ENCODE results near the gene PLAAT5. TPM values are rescaled to one million over a fixed set of nuclear protein-coding genes. Genes with fewer than 3 reads are reported as not detected.

PLAAT5 gene
- total RNA-seq, 1 donor from 2014 or later, result 2.3 TPM

DNA sequence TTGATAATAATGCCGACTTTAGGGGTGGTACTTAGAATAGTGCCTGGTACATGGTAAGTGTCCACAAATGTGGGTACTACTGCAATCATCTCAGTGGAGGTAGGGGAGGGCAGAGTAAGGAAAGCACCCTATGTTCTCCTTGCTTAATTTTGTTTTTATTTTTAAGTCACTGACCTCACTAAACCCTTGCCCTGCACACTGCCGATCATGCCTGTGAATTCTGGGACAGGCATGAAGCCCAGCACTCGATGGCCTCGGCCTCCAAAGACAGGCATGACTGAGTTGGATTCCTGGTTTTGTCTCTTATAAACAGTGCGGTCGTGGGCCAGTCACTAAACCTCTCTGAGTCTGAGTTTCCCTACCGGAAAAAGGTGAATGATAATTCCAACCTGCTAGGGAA, 21.8 kb upstream of the PLAAT5 start:
- DNase-seq, result no peak

DNA sequence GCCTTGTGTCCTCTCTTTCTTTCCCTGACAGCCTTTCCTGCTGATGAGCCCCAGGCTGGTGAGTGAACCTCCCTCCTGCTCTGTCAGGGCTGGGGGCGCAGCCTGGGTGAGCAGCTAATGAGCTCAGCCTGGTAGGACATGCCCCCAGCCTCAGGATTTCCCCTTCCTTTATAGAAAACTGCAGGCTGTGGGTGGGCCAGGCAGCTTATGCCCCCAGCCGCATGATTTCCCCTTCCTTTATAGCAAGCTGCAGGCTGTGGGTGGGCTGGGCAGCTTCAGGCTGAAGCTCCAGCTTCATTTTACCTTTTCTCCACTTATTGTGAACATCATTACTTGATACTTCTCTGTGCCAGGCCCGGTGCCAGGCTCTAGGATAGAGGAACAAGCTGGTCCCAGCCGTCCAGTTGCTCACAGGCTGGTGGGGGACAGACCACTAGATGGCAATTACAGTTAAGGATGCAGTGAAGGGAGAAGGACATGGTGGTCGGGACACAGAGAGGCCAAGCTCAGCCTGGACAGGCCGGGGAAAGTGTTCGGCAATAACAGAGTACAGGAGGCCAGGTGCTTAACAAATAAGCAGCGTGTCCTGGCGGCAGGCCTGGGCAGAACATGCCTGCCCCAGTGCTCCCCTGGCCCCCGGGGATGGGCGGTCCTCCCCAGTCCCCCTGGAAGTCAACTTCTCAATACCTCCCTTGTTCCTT, 20.2 kb upstream of the PLAAT5 start:
- DNase-seq, result no peak

DNA sequence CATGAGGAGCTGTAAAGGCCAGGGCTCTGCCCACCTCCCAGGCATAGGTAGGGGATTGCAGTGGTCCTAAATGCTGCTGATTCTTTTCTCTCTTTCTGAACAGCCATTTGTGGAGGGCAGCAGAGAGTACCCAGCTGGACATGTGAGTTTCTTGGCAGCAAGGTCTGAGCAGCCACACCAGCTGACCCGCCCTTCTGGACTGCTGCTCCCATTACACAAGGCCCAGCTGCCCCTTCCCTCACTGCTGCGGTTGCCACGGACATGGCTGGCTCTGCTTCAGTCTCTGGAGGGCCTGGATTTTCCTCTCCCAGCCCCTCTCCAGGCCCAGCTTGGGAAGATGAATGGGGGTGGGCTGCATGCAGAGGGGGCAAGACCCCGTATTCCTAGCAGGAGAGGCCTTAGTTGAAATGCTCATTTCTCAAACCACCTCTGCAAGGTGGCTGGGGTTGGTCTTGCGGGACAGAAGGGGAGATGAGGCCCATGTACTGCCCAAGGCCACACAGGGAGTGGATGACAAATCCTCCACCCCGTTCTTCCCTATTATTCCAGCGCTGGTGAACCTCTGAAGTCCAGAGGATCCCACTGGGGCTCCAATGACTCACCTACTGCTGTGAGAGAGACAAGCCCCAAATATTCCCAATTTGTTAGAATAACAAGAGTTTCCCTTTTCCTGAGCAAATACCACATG, 19.5 kb upstream of the PLAAT5 start:
- peak; percentile 70 for DNase-seq

DNA sequence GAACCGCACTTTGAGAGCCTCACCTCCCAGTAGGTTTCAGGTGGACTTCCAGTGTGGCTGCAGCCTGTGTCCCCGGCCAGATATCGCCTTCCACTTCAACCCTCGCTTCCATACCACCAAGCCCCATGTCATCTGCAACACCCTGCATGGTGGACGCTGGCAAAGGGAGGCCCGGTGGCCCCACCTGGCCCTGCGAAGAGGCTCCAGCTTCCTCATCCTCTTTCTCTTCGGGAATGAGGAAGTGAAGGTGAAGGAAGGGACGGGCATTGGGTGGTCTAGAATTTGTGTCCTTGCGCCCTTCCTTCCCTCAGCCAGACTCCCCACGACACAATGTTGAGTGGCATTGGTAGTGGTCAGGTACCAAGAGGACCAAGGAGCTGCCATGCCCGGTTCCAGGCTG, 17.8 kb upstream of the PLAAT5 start:
- no peak for DNase-seq

DNA sequence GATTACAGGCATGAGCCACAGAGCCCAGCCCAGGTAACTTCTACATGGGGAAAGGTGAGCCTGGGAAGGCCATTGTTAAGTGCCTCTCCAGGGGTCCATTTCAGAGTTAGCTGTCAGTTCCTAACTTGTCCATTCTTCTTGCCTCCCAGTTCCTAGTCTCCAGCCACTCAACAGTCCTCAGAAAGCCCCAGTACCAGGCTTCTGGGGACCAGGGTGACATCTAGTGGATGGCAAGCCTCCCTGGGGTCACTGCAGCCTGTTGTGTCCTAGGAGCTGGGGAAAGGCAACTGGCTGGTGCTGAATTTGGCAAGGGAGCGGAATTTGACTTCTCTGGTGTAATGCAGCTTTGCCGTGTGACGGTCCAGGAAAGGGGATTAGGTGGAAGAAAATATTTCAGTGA, 17.0 kb upstream of the PLAAT5 start:
- peak; percentile 66 for DNase-seq

DNA sequence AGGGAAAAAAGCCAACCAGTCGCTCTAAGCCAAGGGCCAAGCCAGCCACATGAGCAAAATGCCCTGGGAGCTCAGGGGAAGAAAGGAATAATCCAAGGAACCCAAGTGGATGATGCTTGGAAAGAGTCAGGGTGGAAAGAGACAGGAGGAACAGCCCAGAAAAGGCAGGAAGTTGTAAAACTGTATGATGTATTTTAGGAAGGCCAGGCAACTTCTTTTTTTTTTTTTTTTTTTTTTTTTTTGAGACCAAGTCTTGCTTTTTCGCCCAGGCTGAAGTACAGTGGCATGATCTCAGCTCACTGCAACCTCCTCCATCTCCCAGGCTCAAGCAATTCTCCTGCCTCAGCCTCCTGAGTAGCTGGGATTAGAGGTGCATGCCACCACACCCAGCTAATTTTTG, 16.5 kb upstream of the PLAAT5 start:
- DNase-seq, result no peak

DNA sequence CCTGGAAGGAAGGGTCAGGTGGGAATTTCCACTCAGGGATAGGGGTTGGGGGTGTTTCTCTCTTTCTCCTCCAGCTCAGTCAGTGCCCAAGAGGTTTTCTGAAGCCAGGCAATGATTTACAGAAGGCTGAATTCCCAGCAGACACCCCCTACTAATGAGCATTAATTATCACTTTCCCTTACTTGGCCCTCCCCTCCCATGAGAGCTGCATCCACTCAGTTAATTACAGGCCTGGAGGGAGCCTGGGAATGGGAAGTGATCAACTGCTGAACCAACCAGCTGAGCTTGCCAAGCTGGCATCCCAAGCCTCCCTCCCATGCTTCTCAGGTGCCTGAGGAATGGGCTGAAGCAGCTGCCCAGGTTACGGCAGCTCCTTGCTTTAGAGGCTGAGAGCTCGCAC, 15.9 kb upstream of the PLAAT5 start:
- no peak for DNase-seq

DNA sequence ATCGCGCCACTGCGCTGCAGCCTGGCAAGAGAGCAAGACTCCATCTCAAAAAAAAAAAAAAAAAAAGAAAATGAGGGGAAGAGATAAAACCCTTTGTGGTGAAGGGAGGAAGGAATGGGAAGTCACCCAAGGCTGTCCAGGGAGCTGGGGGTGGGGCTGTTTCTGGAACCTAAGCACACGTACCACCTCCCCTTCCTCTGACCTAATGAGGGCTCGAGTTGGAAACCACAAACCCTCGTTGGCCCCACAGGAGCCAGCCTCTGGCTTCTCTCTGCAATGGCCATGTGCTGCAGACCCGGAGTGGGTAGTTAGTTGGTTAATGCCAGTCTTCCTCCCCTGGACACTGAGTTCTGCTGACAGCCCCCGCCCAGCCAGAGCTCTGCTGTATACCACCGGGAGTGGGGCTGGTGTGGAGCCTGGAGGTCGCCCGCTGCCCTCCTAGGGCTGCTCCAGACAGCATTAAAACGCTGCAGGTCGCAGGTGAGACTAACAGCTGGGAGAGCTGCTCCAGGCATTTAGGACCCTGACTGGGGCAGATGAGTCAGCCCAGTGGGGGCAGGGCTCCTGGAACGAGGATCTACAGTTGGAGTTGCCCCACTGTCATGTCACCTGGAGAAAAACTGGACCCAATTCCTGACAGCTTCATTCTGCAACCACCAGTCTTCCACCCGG, 15.0 kb upstream of the PLAAT5 start, which contains the start of gene LGALS12:
TSS of gene LGALS12 (plus strand) at position 228 of the 672 bp plus-strand sequence. CDS start at position 603, 375 bp downstream.
- no peak for DNase-seq

DNA sequence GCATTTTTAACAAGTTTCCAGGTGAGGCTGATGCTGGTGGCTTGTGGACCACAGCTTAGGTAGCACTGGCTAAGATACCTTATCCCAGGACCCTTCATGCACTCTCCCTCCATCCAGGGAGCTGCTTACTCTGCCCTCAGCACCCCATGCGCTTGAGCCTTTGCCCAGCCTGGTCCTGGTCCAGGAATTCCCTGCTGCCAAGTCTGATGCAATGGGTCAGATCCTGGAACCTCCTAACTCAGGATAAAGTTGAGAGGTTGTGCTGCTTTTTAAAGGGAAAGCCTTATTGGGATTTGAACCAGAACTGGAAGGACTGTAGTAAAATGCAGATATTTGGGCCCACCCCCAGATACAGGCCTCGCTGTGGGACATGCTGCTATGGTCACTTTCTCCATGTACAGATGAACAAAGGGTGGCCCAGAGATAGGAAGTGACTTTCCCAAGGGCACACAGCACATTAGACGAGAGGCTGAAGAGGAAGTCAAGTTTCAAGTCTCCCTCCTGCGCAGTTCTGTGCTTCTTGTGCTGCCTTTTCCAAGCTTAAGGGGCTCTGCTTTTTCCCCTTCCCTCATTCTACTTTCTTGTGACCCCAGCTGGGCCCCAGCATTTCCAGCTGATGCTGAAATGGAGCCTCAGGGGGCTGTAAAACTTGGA, 14.1 kb upstream of the PLAAT5 start:
- no peak for DNase-seq

DNA sequence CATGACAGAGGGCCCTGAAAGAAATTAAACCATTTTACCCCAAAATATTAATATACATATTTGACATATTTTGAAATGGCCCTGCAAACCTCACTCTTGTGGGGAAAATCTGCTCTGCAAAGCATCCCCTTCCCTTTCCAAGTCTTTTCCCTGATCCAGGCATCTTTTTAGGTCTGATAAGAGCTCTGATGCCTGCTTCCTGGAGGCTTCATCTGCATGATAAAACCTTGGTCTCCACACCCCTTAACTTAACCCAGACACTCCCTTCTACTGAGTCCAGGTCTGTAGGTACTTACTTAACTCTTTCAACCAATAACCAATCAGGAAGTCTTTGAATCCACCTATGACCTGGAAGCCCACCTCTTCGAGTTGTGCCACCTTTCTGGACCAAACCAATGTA, 13.1 kb upstream of the PLAAT5 start:
- DNase-seq, result no peak

DNA sequence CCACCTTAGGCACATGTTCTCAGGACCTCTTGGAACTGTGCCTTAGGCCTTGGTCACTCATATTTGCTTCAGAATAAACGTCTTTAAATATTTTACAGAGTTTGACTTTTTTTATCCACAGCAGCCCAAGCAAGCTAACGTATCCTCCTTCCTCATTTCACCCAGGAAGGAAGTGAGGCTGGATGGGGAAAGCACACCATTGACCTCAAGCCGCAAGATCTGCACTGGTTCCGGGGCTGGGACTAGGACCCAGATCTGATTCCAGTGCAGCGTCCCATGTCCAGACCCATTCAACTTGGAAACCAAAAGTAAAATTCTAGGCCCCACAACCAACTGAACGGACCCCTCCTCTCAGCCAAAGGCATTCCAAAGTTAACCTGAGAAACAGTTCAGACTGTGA, 12.5 kb upstream of the PLAAT5 start:
- DNase-seq, result no peak

DNA sequence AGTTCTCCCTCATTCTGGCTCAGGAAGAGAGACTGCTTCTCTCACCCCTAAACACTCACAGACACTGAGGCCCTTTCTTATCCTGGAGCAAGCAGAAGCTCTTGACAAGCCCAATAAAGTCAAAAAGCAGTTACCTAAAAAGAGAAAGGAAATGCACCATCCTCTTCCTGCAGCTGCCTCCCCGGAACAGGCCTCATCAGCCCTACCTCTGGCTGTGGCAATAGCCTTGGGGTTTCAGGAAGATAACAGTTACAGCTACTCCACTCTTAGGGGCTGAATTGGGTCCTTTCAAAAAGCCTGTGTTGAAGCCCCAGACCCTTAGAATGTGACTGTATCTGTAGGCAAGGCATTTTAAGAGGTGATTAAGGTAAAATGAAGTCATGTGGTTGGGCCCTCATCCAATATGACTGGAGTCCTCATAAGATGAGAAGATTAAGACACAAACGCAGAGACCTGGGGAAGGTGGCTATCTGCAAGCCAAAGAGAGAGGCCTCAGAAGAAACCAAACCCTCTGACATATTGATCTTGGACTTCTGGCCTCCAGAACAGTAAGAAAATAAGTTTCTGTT, 11.4 kb upstream of the PLAAT5 start:
- DNase-seq, result no peak

DNA sequence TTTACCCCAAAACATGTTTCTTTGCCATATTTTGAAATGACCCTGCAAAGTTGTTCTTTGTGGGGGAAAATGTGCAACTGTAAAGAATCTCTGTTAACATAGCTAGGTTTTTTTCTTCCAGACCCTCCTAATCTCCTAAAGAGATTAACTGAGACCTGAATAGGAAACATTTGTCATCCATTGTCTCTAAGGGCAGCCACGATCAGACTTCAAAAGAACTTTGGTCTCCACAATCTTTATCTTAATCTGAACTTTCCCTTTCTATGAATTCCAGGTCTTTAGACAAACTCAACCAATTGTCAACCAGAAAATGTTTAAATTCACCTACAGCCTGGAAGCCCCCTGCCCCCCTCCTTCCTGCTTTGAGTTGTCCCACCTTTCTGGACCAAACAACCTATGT, 10.3 kb upstream of the PLAAT5 start:
- DNase-seq, result no peak

DNA sequence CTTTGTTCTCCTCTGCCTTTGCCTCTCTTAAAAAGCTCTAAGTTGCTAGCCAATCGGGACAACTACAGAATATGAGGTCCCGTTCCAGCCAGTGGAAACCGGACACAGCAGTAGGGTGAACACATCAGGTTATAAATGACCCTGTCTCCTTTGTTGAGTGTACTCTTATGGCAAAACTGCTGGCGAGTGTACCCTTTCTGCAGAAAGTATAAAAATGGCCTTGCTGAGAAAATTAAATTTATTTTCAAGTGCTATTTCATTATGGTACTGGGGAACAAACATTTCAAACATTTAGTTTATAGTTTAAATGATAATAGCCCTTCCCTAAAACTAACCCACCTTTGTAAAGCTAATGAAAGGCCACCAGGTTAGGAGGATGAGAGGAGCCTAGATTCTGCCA, 8.9 kb upstream of the PLAAT5 start:
- DNase-seq, result no peak

DNA sequence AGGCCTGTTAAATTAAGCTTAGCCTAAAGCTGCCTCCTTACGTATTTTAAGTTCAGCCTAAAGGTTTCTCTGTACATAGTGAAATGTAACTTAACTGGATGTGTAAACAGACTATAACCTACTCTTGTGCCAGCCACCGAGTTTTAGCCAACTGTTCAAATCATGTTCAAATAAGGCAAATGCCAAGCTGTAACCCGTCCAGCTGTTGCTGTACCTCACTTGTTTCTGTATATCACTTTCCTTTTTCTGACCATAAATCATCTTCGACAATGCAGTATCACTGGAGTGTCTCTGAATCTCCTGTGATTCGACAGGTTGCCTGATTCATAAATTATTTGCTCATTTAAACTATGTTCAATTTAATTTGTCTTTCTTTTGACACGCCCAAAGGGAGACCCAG, 4.0 kb upstream of the PLAAT5 start:
- peak; percentile 86 for DNase-seq

DNA sequence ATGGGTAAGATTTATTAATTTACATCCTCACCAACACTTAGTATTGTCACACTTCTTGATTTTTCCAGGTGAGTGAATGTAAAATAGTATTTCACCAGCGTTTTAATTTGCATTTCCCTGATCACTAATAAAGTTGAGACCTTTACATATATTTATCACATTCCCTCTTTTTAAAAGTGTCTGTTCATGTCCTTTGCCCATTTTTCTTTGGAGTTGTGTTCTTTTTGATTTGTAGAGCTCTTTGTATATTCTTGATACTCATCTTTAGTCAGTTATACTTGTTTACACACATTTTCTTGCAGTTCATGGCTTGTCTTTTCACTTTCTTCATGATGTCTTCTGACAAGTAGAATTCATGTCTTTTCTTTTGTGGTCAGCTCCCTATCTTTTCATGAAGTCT, 2.2 kb upstream of the PLAAT5 start:
- DNase-seq, result no peak

DNA sequence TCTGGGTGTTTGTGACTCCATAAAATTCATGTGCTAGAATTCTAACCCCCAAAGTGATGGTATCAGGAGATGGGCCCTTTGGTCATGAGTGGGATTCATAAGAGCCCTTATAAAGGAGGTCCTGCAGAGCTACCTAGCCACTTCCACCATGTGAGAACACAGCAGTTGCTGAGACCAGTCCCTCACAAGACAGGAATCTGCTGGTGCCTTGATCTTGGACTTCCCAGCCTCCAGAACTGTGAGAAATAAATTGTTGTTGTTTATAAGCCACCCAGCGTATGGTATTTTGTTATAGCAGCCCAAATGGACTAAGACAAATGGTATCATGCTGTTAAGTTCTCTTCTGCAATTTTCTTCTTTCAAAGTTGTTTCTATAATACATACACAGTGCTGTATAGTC, 1.5 kb upstream of the PLAAT5 start:
- DNase-seq, result no peak

DNA sequence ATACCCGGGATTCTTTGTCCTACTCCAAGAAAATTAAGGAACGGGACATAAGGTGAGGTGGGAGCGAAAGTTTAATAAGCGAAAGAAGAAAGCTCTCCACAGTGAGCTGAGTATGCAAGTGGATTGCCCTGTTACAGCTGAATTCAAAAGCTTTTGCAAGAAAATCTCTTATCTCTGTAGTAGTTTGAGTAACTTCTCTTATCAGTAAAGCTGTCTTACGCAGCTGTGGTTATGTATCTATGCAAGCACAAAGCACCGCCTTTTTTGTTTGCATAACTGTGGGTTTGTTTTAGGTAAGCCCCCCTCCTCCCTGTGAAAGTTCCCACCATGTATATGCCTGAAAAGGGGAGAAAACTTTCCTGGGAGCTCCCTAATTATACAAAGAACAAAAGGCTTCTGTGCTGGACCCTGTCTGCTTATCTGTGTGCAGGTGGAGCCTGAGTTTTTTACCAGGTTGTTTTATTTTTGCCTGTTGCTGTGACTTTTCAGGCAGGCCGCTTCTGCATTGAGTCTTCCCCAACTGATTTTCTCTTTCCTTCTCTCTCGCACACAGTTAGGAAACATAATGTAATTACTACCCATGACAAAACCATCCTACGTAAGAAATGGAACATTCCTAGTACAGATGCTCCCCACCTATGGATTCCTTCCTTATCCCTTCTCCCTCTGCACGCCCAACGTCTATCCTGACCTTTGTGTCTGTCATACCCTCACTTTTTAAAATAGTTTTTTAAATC, 837 bp upstream of the PLAAT5 start:
- DNase-seq, result no peak

DNA sequence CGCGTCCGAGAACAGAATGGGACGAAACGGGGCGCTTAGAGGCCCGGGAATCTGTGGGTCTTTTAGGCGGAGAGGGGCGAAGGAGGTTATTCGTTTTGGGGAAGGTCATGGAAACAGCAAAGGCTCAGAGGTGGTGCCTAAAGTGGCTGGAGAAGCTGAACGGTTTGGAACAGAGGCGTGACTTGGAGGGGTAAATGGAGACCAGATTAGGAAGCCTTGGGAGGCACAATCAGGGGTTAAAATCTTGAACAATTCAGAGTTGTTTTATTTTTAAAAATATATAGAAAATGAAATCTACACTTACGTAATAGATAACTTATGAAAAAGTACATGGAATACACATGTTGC, 247 bp upstream of the PLAAT5 start:
- no peak for DNase-seq

DNA sequence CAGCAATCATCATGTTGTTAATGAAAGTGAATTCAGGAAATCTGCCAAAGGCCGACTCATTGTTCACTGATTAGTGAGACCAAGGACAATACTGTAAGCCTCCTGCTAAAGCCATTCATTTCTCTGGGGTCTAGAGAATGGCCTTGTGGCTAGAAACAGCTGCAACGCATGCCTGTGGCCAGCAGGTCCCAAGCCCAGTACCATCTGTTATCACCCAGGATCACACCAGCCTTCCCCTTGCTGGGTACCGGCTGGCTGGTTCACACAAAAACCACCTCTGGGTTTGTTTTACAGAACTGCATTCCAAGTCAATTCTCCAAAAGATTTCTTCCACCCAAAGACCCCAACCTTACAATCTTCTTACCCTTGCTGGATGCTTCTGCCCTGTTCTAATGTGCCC, 1.1 kb downstream of the PLAAT5 start:
- DNase-seq, result peak; percentile 36

DNA sequence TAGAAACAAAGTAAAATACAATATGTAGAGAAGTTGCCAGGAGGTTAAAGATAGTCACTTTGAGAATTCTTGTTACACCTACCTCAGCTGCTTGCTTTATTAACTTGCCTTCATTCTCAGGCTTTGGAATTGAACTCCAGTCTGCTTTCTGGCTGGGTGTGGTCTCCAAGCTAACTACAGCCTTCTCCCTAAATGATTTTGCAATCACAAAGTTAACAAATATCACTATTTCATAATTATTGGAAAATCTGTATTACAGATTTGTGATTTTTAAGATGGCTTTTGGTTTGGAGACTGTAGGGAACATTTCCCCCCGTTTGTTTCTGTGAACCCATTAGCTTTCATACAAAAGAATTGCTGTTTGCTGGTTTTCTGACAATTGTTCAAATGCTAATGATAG, 2.2 kb downstream of the PLAAT5 start:
- no peak for DNase-seq

DNA sequence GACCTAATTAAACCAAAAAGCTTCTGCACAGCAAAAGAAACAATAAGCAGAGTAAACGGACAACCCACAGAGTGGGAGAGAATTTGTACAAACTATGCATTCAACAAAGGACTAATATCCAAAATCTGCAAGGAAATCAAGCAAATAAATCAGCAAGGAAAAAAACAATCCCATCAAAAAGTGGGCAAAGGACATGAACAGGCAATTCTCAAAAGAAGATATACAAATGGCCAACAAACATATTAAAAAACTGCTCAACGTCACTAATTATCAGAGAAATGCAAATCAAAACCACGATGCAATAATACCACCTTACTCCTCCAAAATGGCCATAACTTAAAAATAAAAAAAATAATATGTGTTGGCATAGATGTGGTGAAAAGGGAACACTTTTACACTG, 5.2 kb downstream of the PLAAT5 start:
- no peak for DNase-seq

All from tongue (tissue), 2 donors.